NCI-H1436 (cell line): Measurements from ENCODE around the gene F2R.

Experiments used
- DNase-seq: peaks from one replicate; lab custom pipeline; 2025; lab: John Stamatoyannopoulos, UW

F2R gene

DNA sequence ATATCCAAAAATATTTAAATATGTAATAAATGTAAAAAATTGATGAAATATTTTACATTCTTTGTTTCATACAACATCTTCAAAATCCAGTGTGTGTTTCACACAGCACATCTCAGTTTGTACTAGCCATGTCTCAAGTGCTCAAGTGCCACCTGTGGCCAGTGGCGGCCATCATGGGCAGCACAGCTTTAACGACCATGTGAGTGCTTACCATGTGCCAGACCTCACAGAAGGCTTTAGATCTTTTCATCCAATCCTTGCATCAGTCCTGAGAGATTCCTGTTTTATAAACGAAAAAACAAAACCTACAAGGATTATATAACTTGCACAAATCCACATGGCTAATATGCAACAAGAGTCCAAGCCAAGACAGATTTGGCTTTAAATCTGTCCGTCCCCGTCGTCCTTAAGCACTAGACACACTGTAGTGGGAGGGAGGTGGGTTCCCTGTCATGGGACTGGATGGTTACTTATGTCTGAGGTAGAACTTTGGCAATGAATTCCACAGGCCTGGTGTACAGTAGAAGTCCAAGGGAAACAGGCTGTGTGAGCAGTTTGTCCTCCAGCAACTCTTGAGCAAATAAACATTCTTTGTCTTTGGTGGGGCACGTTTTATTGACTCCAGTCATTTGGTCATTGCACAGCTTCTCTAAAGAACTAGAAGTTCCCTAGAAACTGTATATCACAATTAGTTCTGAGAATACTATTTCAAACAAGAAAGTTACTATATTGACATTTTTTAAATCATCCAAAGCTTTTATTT lies 25.0 kb upstream of the F2R start:
- no peak for DNase-seq

- no peak for DNase-seq
These were observed 24.3 kb upstream of the F2R start for GRCh38 chr5:76691467-76692273.

- DNase-seq = no peak
These were observed 23.7 kb upstream of the F2R start for GRCh38 chr5:76692274-76692540.

DNA sequence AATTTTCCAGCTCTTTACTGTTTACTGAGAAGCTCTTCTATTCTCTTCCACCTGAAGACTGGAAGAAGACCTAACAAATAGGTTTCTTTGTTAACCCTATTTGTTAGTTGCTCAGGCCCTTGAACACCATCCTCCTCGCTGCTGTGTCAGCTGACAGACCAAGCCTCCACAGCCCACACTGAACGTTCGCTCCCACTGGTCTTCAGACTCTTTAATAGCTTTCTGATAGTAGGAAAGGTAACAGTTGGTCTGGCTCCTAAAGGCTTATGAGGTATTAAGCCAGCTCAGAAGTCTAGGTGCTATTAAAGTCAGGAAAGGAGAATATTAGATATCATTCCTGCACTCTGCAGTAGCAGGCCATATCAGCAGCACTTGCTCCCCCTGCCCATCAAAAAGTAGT lies 23.3 kb upstream of the F2R start:
- no peak for DNase-seq

DNA sequence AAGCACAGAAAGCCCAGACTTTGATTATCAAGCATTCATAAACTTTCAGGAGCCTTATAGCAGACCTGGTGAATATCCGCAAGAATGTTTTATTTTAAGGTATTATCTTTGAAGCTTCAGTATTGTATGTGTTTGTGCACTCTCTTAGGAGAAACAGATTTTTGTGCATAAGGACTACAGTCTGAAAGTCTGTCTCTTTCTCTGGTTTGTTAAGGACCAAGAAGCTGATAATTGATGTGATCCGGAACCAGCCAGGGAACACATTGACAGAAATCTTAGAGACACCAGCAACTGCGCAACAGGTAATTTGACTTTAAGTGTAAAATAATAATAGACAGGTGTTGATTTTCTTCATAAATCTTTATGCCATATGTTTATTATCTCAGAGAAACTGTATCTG lies 22.8 kb upstream of the F2R start:
- no peak for DNase-seq

- DNase-seq = no peak
These were observed 21.6 kb upstream of the F2R start for GRCh38 chr5:76694317-76694716.

DNA sequence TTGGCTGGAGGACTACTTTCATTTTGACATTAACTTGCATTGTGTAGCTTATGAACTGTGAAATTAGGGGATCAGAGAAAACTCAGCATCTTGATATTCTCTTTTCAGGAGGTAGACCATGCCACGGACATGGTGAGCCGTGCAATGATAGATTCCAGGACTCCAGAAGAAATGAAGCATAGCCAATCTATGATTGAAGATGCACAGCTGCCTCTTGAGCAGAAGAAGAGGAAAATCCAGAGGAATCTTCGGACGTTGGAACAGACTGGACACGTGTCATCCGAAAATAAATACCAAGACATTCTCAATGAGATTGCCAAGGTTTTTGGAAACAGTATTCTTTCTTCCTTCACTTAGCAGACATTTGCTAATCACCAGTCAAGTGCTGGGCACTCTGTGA lies 20.6 kb upstream of the F2R start:
- DNase-seq = no peak

DNA sequence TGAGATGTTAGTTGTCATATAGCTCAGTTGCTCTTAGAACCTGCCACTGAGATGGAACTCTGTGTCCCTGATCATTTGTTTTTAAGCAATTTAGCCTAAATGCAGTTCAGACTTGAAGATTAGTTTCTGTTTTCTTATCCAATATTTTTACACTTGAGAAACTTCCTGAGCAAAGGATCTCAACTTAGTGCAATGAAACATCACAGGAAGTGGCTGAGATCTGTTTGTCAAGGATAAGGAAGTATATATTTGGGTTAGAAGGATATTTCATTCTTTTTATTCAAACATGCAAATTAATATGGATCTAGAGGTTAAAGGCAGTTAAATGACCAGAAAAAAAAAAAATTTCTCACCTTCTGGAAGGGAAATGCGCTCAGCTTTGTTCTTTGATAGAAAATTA lies 19.7 kb upstream of the F2R start:
- DNase-seq = no peak

GRCh38 chr5:76697670-76698069 lies 18.3 kb upstream of the F2R start:
- no peak for DNase-seq

- no peak for DNase-seq
These were observed 15.4 kb upstream of the F2R start for GRCh38 chr5:76700571-76700970.

DNA sequence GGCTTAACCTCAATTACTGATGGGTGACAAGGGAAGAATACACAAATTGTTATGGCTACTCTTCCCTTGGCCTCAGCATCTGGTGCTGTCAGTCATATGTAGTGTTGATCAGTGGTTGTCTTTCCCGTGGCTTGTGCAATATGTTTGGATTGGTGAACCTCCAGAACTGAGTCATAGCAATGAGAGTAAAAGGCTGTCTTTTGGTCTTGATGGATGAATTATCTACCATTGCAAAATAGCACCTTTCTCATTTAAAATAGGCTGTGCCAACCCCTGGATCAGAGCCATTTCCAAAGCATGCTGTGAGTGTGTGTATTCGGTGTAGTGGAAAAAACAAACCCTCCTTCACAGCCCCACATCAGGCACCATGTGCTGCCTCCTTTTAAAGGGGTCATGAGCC lies 14.6 kb upstream of the F2R start:
- no peak for DNase-seq

GRCh38 chr5:76703707-76704106 lies 12.2 kb upstream of the F2R start:
- DNase-seq = no peak

GRCh38 chr5:76704131-76704663 lies 11.7 kb upstream of the F2R start:
- no peak for DNase-seq

- no peak for DNase-seq
These were observed 10.4 kb upstream of the F2R start for GRCh38 chr5:76705574-76705973.

DNA sequence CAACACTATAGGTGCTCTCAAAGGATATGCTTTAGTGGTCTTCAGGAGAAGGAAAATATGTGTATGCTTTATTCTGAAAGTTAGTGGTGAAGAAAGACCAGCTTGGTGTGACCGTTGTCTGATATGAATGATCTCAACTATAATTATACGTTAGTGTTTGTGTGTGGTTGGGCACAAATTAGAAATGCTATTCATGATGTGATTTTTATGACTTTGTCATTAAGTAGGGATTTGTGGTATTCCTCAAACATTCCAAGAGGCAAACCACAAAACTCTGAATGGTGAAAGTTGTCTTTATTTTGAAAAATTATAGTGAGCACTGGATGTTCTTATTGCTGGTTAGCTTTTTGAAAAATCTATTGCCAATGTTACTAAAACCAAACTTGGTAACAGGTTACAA lies 6.2 kb upstream of the F2R start:
- no peak for DNase-seq

DNA sequence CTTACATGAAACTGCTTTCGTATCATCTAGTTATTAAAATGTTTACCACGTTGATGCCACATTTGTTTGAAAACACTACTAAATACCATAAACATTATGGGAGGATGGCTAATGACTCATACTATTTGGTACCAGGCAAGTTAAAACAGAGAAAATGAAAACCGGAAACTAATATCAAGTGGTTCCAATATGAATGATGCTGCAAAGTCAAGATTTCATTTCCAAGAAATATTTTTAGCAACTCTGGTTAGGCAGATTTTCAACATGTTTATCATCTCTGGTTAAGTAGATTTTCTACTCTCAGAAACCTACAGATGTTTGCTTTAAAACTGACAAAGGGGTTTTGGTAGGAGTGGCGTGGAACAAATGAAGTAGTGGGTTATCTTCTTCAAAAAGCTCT lies 4.9 kb upstream of the F2R start:
- no peak for DNase-seq

GRCh38 chr5:76714751-76715485 lies 1.0 kb upstream of the F2R start:
- no peak for DNase-seq

- no peak for DNase-seq
These were observed 515 bp upstream of the F2R start for GRCh38 chr5:76715486-76715735.

GRCh38 chr5:76716456-76717157 lies 681 bp downstream of the F2R start:
- DNase-seq = no peak

DNA sequence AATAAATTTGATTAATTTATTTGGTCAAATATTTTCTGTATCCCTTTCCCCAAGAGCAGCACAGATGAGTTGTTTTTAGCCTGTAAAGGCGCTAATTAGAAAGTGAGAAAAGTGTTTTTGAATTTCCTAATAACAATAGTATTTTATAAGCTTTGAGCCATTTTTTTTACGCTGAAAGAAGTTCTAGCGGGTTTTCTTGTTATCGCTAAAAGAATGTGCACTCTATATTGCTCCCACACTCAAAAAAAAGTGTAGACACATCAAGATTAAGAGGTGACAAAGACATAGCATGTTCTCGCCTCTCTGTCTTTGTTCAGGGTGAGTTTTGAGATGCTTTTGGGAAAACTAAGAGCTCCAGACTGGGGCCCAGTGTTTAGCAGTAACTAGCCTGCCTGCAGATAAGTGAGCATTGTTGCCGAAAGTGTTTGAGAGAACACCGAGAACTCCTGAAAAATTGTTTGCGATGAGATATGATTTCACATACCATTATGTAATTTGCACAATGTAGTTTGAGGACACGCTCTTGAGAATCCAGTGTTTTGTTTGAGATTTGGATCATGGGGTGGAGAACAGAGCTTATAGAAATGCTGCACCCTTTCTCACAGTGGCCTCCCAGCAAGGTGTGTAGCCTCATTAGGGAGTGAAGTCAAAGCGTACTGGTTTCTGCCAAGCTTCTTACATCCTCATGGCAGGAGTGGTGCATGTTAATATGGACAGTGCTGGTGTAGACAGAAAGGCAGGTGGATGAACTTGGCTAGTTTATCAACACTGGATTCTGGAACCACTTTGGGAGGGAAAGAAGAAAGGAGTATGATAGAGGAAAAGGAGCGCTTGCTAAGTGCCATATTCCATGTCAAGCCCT lies 1.5 kb downstream of the F2R start:
- DNase-seq = no peak

GRCh38 chr5:76718381-76718832 lies 2.5 kb downstream of the F2R start:
- no peak for DNase-seq

DNA sequence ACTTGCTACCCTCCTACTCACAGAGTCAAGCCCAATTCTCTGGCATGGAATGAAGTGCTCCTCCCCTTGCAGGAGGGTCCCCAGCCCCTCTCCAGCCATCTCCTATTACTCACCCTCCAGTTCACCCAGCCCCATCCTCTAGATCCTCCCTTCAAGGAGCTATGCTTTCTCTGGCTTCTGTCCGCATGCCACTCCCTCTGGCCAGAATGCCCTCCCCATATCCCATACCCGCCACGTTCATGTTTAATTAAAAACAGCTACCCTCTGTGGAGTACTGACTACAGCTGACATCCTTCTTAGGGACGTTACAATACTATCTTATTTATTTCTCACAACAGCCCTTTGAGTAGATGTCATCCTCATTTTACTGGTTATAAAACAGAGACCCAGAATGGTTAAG lies 3.0 kb downstream of the F2R start:
- DNase-seq = no peak
